ENCODE measurements around the gene PRMT1.
A peak's percentile ranks its signal among the peaks of the same experiment; 100 is the strongest.
"Not testable (repeated sequence)": the region's sequence is repeated elsewhere in the genome, so short reads cannot be mapped to it uniquely, and the experiment has no call there.

Gene PRMT1

GRCh38 chr19:49689133-49690078 is 12.3 kb downstream of the PRMT1 start, which contains the start of gene ADM5:
Gene ADM5, plus strand, starts transcription at chr19:49689594. Its CDS starts 244 bp downstream, at chr19:49689838.
- peak; percentile 46 for DNase-seq

- DNase-seq = no peak
Observed at GRCh38 chr19:49690079-49690655, 13.1 kb downstream of the PRMT1 start.

GRCh38 chr19:49690656-49691242 is 13.7 kb downstream of the PRMT1 start, which contains the start of gene CPT1C:
Gene CPT1C, plus strand, starts transcription at chr19:49691116. Its CDS starts 1,137 bp downstream, at chr19:49692253.
- DNase-seq = peak; percentile 97

- peak; percentile 80 for DNase-seq
Observed at GRCh38 chr19:49691243-49692146, 14.4 kb downstream of the PRMT1 start.

- DNase-seq = no peak
Observed at GRCh38 chr19:49692147-49692506, 15.1 kb downstream of the PRMT1 start.

- no peak for DNase-seq
Observed at GRCh38 chr19:49696115-49696514, 19.0 kb downstream of the PRMT1 start.

GRCh38 chr19:49696865-49697264 is 19.8 kb downstream of the PRMT1 start:
- no peak for DNase-seq

- no peak for DNase-seq
Observed at GRCh38 chr19:49699364-49699763, 22.3 kb downstream of the PRMT1 start.

GRCh38 chr19:49700563-49700962 is 23.5 kb downstream of the PRMT1 start:
- no peak for DNase-seq

- no peak for DNase-seq
Observed at GRCh38 chr19:49701271-49701786, 24.3 kb downstream of the PRMT1 start.

GRCh38 chr19:49704888-49705642 is 28.0 kb downstream of the PRMT1 start:
- DNase-seq = no peak

GRCh38 chr19:49705919-49706318 is 28.8 kb downstream of the PRMT1 start:
- no peak for DNase-seq

- no peak for DNase-seq
Observed at GRCh38 chr19:49710372-49710951, 33.4 kb downstream of the PRMT1 start.

- no peak for DNase-seq
Observed at GRCh38 chr19:49712397-49712859, 35.4 kb downstream of the PRMT1 start.

GRCh38 chr19:49713236-49713845 is 36.3 kb downstream of the PRMT1 start:
- no peak for DNase-seq

GRCh38 chr19:49716154-49716553 is 39.1 kb downstream of the PRMT1 start:
- peak; percentile 25 for DNase-seq

- DNase-seq = no peak
Observed at GRCh38 chr19:49718511-49718910, 41.4 kb downstream of the PRMT1 start.

- DNase-seq = no peak
Observed at GRCh38 chr19:49718991-49719390, 41.9 kb downstream of the PRMT1 start.

GRCh38 chr19:49719420-49719819 is 42.3 kb downstream of the PRMT1 start:
- DNase-seq = not testable (repeated sequence)

GRCh38 chr19:49727217-49728030 is 50.4 kb downstream of the PRMT1 start:
- DNase-seq = no peak

Measured in DMS79 treated with DMSO at 0.1 percent for 48 hours (cell line).